HepG2 (cell line): ENCODE measurements around the gene PARD3. TPM values are rescaled to one million over a fixed set of nuclear protein-coding genes. Genes with fewer than 3 reads are reported as not detected.

ENCODE experiments used
- ARNT ChIP-seq: fragments of 450-650 bp; IDR thresholded peaks from 2 replicates; pipeline ENCODE4 v1.6.1; 2017
- ARNT2 ChIP-seq: sonication (generic); formaldehyde crosslinking; IDR thresholded peaks from 2 replicates; pipeline ENCODE4 v1.8.0; 2022; ENCODE audit warnings: mild to moderate bottlenecking, low read depth, missing genetic modification reagents, moderate library complexity
- ATF7 ChIP-seq, 2 experiments: fragments of 450-650 bp in 1 of 2; sonication (generic) in 1 of 2; formaldehyde crosslinking in 1 of 2; IDR thresholded peaks; 2 replicates each; pipeline versions ENCODE4 v1.4.0 to v1.6.1; 2016 to 2020; ENCODE audit warnings: antibody characterized with exemption in 1 of 2, mild to moderate bottlenecking in 1 of 2, missing genetic modification reagents in 1 of 2
- CTCF ChIP-seq: sonication (generic); formaldehyde crosslinking; IDR thresholded peaks from 2 replicates; pipeline ENCODE4 v1.5.0; 2020; ENCODE audit warnings: mild to moderate bottlenecking, missing genetic modification reagents, moderate library complexity
- GFI1 ChIP-seq: sonication (generic); formaldehyde crosslinking; IDR thresholded peaks from 2 replicates; pipeline ENCODE4 v1.5.0; 2020; ENCODE audit warnings: missing genetic modification reagents, mild to moderate bottlenecking, borderline replicate concordance
- MED13 ChIP-seq: sonication (generic); formaldehyde crosslinking; IDR thresholded peaks from 2 replicates; pipeline ENCODE4 v1.5.0; 2020; ENCODE audit warnings: missing genetic modification reagents
- MXI1 ChIP-seq: IDR thresholded peaks from 3 replicates; pipeline ENCODE4 v1.6.1; 2012; ENCODE audit warnings: low read depth, low read length, inconsistent platforms, borderline replicate concordance
- NR2C2 ChIP-seq: sonication (generic); formaldehyde crosslinking; IDR thresholded peaks from 2 replicates; pipeline ENCODE4 v1.4.0; 2020; ENCODE audit warnings: missing genetic modification reagents, mild to moderate bottlenecking, moderate library complexity, borderline replicate concordance
- REST ChIP-seq, 2 experiments: IDR thresholded peaks; 2 replicates each; pipeline ENCODE4 v1.6.1; 2011 to 2012; ENCODE audit warnings: low read length in 2 of 2, borderline replicate concordance in 1 of 2, low read depth in 1 of 2, mild to moderate bottlenecking in 1 of 2, moderate library complexity in 1 of 2
- SAP130 ChIP-seq: IDR thresholded peaks from 2 replicates; pipeline ENCODE4 v1.6.1; 2016; ENCODE audit warnings: low read depth
- SNAI1 ChIP-seq: sonication (generic); formaldehyde crosslinking; IDR thresholded peaks from 2 replicates; pipeline ENCODE4 v1.5.0; 2020; ENCODE audit warnings: mild to moderate bottlenecking, missing genetic modification reagents, borderline replicate concordance
- SOX13 ChIP-seq, 3 experiments: fragments of 450-650 bp in 1 of 3; sonication (generic) in 1 of 3; formaldehyde crosslinking in 1 of 3; IDR thresholded peaks in 2 of 3; conservative IDR thresholded peaks in 1 of 3; 2 replicates each; pipeline versions ENCODE4 v1.5.0 to v1.6.1; 2016 to 2020; ENCODE audit warnings: antibody characterized with exemption in 1 of 3, mild to moderate bottlenecking in 1 of 3, missing compliant biosample characterization in 1 of 3, missing genetic modification reagents in 1 of 3, moderate library complexity in 1 of 3
- SRF ChIP-seq: IDR thresholded peaks from 2 replicates; pipeline ENCODE4 v1.6.1; 2011; ENCODE audit warnings: mild to moderate bottlenecking, low read depth, low read length, moderate library complexity
- SUZ12 ChIP-seq: fragments of 150-350 bp; IDR thresholded peaks from 2 replicates; pipeline ENCODE4 v1.6.1; 2014; ENCODE audit warnings: low read depth, low read length
- TAF1 ChIP-seq: sonication (generic); formaldehyde crosslinking; IDR thresholded peaks from 2 replicates; pipeline ENCODE4 v1.4.0; 2020; ENCODE audit warnings: missing genetic modification reagents
- TMF1 ChIP-seq: sonication (generic); formaldehyde crosslinking; IDR thresholded peaks from 2 replicates; pipeline ENCODE4 v1.8.1; 2022; ENCODE audit warnings: low read depth, missing genetic modification reagents
- ZBTB8A ChIP-seq: sonication (generic); formaldehyde crosslinking; IDR thresholded peaks from 2 replicates; pipeline ENCODE4 v1.4.0; 2020; ENCODE audit warnings: mild to moderate bottlenecking, low read depth, missing genetic modification reagents, borderline replicate concordance
- ZNF317 ChIP-seq: sonication (generic); formaldehyde crosslinking; IDR thresholded peaks from 2 replicates; pipeline ENCODE4 v1.5.0; 2020; ENCODE audit warnings: mild to moderate bottlenecking, missing genetic modification reagents
- ZNF333 ChIP-seq: sonication (generic); formaldehyde crosslinking; IDR thresholded peaks from 2 replicates; pipeline ENCODE4 v1.4.0; 2020; ENCODE audit warnings: mild to moderate bottlenecking, missing genetic modification reagents, borderline replicate concordance
- ZNF362 ChIP-seq: sonication (generic); formaldehyde crosslinking; IDR thresholded peaks from 2 replicates; pipeline ENCODE4 v1.4.0; 2020; ENCODE audit warnings: missing genetic modification reagents, mild to moderate bottlenecking, borderline replicate concordance
- ZNF557 ChIP-seq: sonication (generic); formaldehyde crosslinking; IDR thresholded peaks from 2 replicates; pipeline ENCODE4 v1.4.0; 2020; ENCODE audit warnings: missing genetic modification reagents
- ZNF737 ChIP-seq: sonication (generic); formaldehyde crosslinking; IDR thresholded peaks from 2 replicates; pipeline ENCODE4 v1.5.0; 2020; ENCODE audit warnings: missing genetic modification reagents, mild to moderate bottlenecking, borderline replicate concordance
- ZNF746 ChIP-seq: sonication (generic); formaldehyde crosslinking; IDR thresholded peaks from 2 replicates; pipeline ENCODE4 v1.8.0; 2022; ENCODE audit warnings: mild to moderate bottlenecking, missing genetic modification reagents
- polyA plus RNA-seq, 8 experiments: library from polyadenylated mRNA; depleted of rRNA in 3 of 8; stranded (reverse) in 7 of 8; unstranded in 1 of 8; fragments of >200 nt; fragmentation: Illumina TruSeq in 4 of 8; extraction: Trizol in 4 of 8; gene quantifications; 2 replicates each; pipeline versions ENCODE4 v1.2.1 to v1.2.3, GENCODE V29; 2011 to 2016; ENCODE audit warnings: low read depth in 4 of 8, missing spikeins in 1 of 8, mixed read lengths in 1 of 8; ENCODE audit not compliant: insufficient read depth in 1 of 8
- total RNA-seq, 5 experiments: library from RNA; depleted of rRNA; stranded (reverse); fragments of >200 nt; fragmentation: Illumina TruSeq; extraction: Trizol; gene quantifications; 2 replicates each; pipeline ENCODE4 v1.2.3, GENCODE V29; 2016; ENCODE audit warnings: low read depth in 1 of 5

The PARD3 gene
- total and polyA plus RNA-seq, 2 of the 13 experiments (the other 11 are each of a cell fraction or from before 2014, with no cell fraction given): 40.9 to 60.0 TPM

GRCh38 chr10:34814223-34814912 lies 728 bp downstream of the PARD3 start (continued):
- no peak for TF ChIP-seq ZNF557
- TF ChIP-seq ZNF362: no peak
- no peak for TF ChIP-seq ATF7 (IDR thresholded peaks at IDR 0.05)
- no peak for TF ChIP-seq ATF7 (CRISPR knock-in tag; IDR thresholded peaks at IDR 0.05)
- no peak for TF ChIP-seq ZBTB8A
- TF ChIP-seq TAF1 (CRISPR knock-in tag): no peak
- TF ChIP-seq SUZ12: no peak
- 0 out of 2 replicates have a peak, but pooled peaks have one; percentile 54 for TF ChIP-seq ZNF333 (CRISPR knock-in tag)
- 0 out of 2 replicates have a peak, but pooled peaks have one; percentile 25 for TF ChIP-seq ZNF317 (CRISPR knock-in tag)
- no peak for TF ChIP-seq ZNF737 (CRISPR knock-in tag)
- TF ChIP-seq TMF1 (CRISPR knock-in tag): no peak
- TF ChIP-seq NR2C2 (CRISPR knock-in tag): no peak
- no peak for TF ChIP-seq SNAI1
- TF ChIP-seq SOX13 (IDR thresholded peaks at IDR 0.05): no peak
- TF ChIP-seq SOX13 (CRISPR knock-in tag; conservative IDR thresholded peaks at IDR 0.05 in 1 of 2, IDR thresholded peaks at IDR 0.05 in 1 of 2): no peak
- TF ChIP-seq REST (IDR thresholded peaks at IDR 0.05; ENCODE audit: borderline replicate concordance in 1 of 2, low read depth in 1 of 2, low read length in 2 of 2): peak in 1 of 2 experiments; percentile 12; a peak in 1 of 4 replicates
- peak; percentile 63; the same call in 1 of the 2 replicates for TF ChIP-seq ARNT2
- TF ChIP-seq SAP130 (CRISPR knock-in tag): peak; percentile 54; the same call in 1 of the 2 replicates
- no peak for TF ChIP-seq SRF
- TF ChIP-seq MED13 (CRISPR knock-in tag): no peak
- 0 out of 3 replicates have a peak, but pooled peaks have one; percentile 11 for TF ChIP-seq MXI1
- peak; percentile 33; the same call in 1 of the 2 replicates for TF ChIP-seq CTCF (CRISPR knock-in tag)
- peak; percentile 21; the same call in 1 of the 2 replicates for TF ChIP-seq GFI1
- no peak for TF ChIP-seq ARNT
- no peak for TF ChIP-seq ZNF746
